ENCODE data around the gene COL26A1. TPM values are rescaled to one million over a fixed set of nuclear protein-coding genes. Genes with fewer than 3 reads are reported as not detected.

COL26A1 gene
- total RNA-seq, 1 donor: not detected

- H2AFZ ChIP-seq (ENCODE audit: low read length): no peak overlapping the region
- no peak for TF ChIP-seq CTCF (IDR thresholded peaks at IDR 0.05; ENCODE audit: extremely low read depth, low read depth, low read length)
- no peaks in the 10 kb centered on the region for H3K9me3 ChIP-seq (ENCODE audit: low read depth, low read length)
- H3K4me2 ChIP-seq (ENCODE audit: insufficient read depth, low read length): no peak overlapping the region
- H3K4me3 ChIP-seq (ENCODE audit: insufficient read depth, low read length): no peak overlapping the region
- no peak for DNase-seq (ENCODE audit: insufficient read length, low spot score, missing footprints)
- H3K4me1 ChIP-seq (ENCODE audit: insufficient read depth, low read length): no peaks in the 10 kb centered on the region
- no peaks in the 10 kb centered on the region for H3K36me3 ChIP-seq (ENCODE audit: insufficient read depth, low read length)
- no peak overlapping the region for H3K27ac ChIP-seq (ENCODE audit: low read depth, low read length)
- H3K79me2 ChIP-seq (ENCODE audit: insufficient read depth, low read length): no peaks in the 10 kb centered on the region
- no peaks in the 10 kb centered on the region for H4K20me1 ChIP-seq (ENCODE audit: insufficient read depth, low read length)
- H3K27me3 ChIP-seq (ENCODE audit: insufficient read depth, low read length): peaks cover 34% of the 10 kb centered on the region
Observed at GRCh38 chr7:101511965-101512364, 149.3 kb downstream of the COL26A1 start.

GRCh38 chr7:101516851-101517250 is 154.2 kb downstream of the COL26A1 start:
- no peaks in the 10 kb centered on the region for H3K36me3 ChIP-seq (ENCODE audit: insufficient read depth, low read length)
- peaks cover 8% of the 10 kb centered on the region for H3K4me1 ChIP-seq (ENCODE audit: insufficient read depth, low read length)
- no peaks in the 10 kb centered on the region for H3K79me2 ChIP-seq (ENCODE audit: insufficient read depth, low read length)
- no peak for TF ChIP-seq CTCF (IDR thresholded peaks at IDR 0.05; ENCODE audit: extremely low read depth, low read depth, low read length)
- H3K4me3 ChIP-seq (ENCODE audit: insufficient read depth, low read length): no peak overlapping the region
- H3K4me2 ChIP-seq (ENCODE audit: insufficient read depth, low read length): no peak overlapping the region
- no peaks in the 10 kb centered on the region for H3K9me3 ChIP-seq (ENCODE audit: low read depth, low read length)
- peaks cover 36% of the 10 kb centered on the region for H3K27me3 ChIP-seq (ENCODE audit: insufficient read depth, low read length)
- no peaks in the 10 kb centered on the region for H4K20me1 ChIP-seq (ENCODE audit: insufficient read depth, low read length)
- no peak overlapping the region for H3K27ac ChIP-seq (ENCODE audit: low read depth, low read length)
- no peak overlapping the region for H2AFZ ChIP-seq (ENCODE audit: low read length)
- DNase-seq (ENCODE audit: insufficient read length, low spot score, missing footprints): no peak

- H3K9me3 ChIP-seq (ENCODE audit: low read depth, low read length): no peaks in the 10 kb centered on the region
- H3K4me3 ChIP-seq (ENCODE audit: insufficient read depth, low read length): no peak overlapping the region
Observed at GRCh38 chr7:101517304-101517703, 154.6 kb downstream of the COL26A1 start.

GRCh38 chr7:101518336-101518735 is 155.7 kb downstream of the COL26A1 start:
- DNase-seq (ENCODE audit: insufficient read length, low spot score, missing footprints): no peak
- Histone ChIP-seq H3K4me2 (ENCODE audit: insufficient read depth, low read length) (no peak overlapping the region), H2AFZ (ENCODE audit: low read length) (no peak overlapping the region), H3K36me3 (ENCODE audit: insufficient read depth, low read length) (no peaks in the 10 kb centered on the region), H3K79me2 (ENCODE audit: insufficient read depth, low read length) (no peaks in the 10 kb centered on the region), H3K4me3 (ENCODE audit: insufficient read depth, low read length) (no peak overlapping the region), H3K27me3 (ENCODE audit: insufficient read depth, low read length) (peaks cover 35% of the 10 kb centered on the region), H3K9me3 (ENCODE audit: low read depth, low read length) (no peaks in the 10 kb centered on the region), H3K27ac (ENCODE audit: low read depth, low read length) (no peak overlapping the region), H4K20me1 (ENCODE audit: insufficient read depth, low read length) (no peaks in the 10 kb centered on the region), H3K4me1 (ENCODE audit: insufficient read depth, low read length) (peaks cover 8% of the 10 kb centered on the region)
- TF ChIP-seq CTCF (IDR thresholded peaks at IDR 0.05; ENCODE audit: extremely low read depth, low read depth, low read length): no peak

More at GRCh38 chr7:101517304-101517703, 154.6 kb downstream of the COL26A1 start:
- Histone ChIP-seq H3K27me3 (ENCODE audit: insufficient read depth, low read length) (peaks cover 34% of the 10 kb centered on the region), H3K36me3 (ENCODE audit: insufficient read depth, low read length) (no peaks in the 10 kb centered on the region), H3K79me2 (ENCODE audit: insufficient read depth, low read length) (no peaks in the 10 kb centered on the region), H4K20me1 (ENCODE audit: insufficient read depth, low read length) (no peaks in the 10 kb centered on the region), H2AFZ (ENCODE audit: low read length) (no peak overlapping the region), H3K4me1 (ENCODE audit: insufficient read depth, low read length) (peaks cover 8% of the 10 kb centered on the region), H3K4me2 (ENCODE audit: insufficient read depth, low read length) (no peak overlapping the region), H3K27ac (ENCODE audit: low read depth, low read length) (no peak overlapping the region)
- DNase-seq (ENCODE audit: insufficient read length, low spot score, missing footprints): no peak
- TF ChIP-seq CTCF (IDR thresholded peaks at IDR 0.05; ENCODE audit: extremely low read depth, low read depth, low read length): no peak

Data from osteoblast (primary cell).